ENCODE measurements around the gene SEC14L5. TPM values are rescaled to one million over a fixed set of nuclear protein-coding genes. Genes with fewer than 3 reads are reported as not detected.
"Not testable (repeated sequence)": the region's sequence is repeated elsewhere in the genome, so short reads cannot be mapped to it uniquely, and the experiment has no call there.

SEC14L5 gene
- total RNA-seq, 2 experiments from 2014 or later: not detected

DNA sequence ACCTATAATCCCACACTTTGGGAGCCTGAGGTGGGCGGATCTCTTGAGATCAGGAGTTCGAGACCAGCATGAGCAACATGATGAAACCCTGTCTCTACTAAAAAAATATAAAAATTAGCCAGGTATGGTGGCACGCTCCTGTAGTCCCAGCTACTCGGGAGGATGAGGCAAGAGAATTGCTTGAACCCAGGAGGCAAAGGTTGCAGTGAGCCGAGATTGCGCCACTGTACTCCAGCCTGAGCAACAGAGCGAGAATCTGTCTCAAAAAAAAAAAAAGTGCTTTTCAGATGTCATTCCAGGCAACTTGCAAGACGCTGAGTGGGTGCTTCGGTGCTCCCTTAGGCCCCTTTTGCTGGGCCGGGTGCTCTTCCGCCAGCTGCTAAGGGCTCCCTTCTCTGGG is 86.5 kb downstream of the SEC14L5 start:
- H3K4me1 Mint-ChIP-seq (ENCODE audit: low read depth); intact Hi-C loops (cut with micrococcal nuclease); H3K4me3 Mint-ChIP-seq; H3K27ac Mint-ChIP-seq; H3K9me3 Mint-ChIP-seq; H3K27me3 Mint-ChIP-seq (ENCODE audit: low read depth); DNase-seq; CTCF ChIA-PET; H3K36me3 Mint-ChIP-seq (ENCODE audit: low read depth): not testable (repeated sequence)

DNA sequence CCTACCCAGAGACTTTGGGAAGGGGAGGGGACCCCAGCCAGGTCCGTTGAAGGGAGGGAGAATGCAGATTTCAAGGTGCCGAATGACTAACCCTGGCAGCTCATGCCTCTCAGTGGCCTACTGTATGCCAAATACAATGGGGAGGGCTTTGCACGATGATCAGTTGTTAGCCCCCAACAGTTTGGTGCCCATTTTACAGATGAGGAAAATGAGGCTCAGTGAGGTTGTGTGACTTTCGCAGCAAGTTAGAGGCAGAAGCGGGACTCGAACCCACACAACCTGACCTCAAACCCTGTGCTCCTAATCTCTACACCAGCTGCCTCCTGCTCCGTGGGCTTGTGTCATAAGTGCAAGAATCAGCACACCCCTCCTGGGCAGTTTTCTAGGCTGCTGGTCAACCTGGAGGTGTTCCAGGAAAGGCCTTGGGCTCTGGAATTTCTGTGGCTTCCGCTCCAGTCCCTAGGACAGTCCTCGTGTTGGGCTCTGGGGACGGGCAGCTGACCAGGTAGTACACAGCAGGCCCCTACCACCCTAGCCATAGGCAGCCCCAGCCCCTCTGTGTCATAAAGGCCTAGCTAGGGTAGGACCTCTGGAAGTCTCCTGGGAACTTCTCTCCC is 87.5 kb downstream of the SEC14L5 start:
- no peak overlapping the region for H3K27ac Mint-ChIP-seq
- CTCF ChIA-PET: no interaction called here
- no peaks in the 10 kb centered on the region for H3K27me3 Mint-ChIP-seq (ENCODE audit: low read depth)
- H3K9me3 Mint-ChIP-seq: peaks cover 10% of the 10 kb centered on the region
- no peaks in the 10 kb centered on the region for H3K4me1 Mint-ChIP-seq (ENCODE audit: low read depth)
- H3K4me3 Mint-ChIP-seq: no peak overlapping the region
- no peaks in the 10 kb centered on the region for H3K36me3 Mint-ChIP-seq (ENCODE audit: low read depth)
- intact Hi-C loops (cut with micrococcal nuclease): no loop called here
- DNase-seq: no peak

DNA sequence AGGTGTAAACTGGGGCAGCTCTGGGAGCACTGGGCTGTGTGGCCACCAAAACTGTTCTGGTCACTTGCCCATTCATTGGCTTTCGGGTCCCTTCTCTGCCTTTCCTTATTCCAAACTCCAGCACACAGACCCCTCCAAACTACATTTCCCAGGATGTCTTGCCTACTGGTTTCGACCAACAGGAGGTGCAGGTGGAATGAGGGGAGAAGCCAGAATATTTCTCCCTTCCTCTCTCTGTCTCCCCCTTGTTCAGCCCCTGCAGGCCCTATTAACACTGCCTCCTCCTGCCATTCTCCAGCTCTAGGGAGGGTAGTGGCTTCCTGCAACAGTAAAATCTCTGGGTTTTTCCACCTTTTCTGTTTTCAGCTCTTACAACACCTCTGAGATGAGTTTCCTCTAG is 88.8 kb downstream of the SEC14L5 start:
- no peak for DNase-seq
- no peaks in the 10 kb centered on the region for H3K36me3 Mint-ChIP-seq (ENCODE audit: low read depth)
- intact Hi-C loops (cut with micrococcal nuclease): no loop called here
- CTCF ChIA-PET: no interaction called here
- H3K27me3 Mint-ChIP-seq (ENCODE audit: low read depth): no peaks in the 10 kb centered on the region
- H3K4me3 Mint-ChIP-seq: no peak overlapping the region
- no peaks in the 10 kb centered on the region for H3K4me1 Mint-ChIP-seq (ENCODE audit: low read depth)
- no peak overlapping the region for H3K27ac Mint-ChIP-seq
- peaks cover 10% of the 10 kb centered on the region for H3K9me3 Mint-ChIP-seq

DNA sequence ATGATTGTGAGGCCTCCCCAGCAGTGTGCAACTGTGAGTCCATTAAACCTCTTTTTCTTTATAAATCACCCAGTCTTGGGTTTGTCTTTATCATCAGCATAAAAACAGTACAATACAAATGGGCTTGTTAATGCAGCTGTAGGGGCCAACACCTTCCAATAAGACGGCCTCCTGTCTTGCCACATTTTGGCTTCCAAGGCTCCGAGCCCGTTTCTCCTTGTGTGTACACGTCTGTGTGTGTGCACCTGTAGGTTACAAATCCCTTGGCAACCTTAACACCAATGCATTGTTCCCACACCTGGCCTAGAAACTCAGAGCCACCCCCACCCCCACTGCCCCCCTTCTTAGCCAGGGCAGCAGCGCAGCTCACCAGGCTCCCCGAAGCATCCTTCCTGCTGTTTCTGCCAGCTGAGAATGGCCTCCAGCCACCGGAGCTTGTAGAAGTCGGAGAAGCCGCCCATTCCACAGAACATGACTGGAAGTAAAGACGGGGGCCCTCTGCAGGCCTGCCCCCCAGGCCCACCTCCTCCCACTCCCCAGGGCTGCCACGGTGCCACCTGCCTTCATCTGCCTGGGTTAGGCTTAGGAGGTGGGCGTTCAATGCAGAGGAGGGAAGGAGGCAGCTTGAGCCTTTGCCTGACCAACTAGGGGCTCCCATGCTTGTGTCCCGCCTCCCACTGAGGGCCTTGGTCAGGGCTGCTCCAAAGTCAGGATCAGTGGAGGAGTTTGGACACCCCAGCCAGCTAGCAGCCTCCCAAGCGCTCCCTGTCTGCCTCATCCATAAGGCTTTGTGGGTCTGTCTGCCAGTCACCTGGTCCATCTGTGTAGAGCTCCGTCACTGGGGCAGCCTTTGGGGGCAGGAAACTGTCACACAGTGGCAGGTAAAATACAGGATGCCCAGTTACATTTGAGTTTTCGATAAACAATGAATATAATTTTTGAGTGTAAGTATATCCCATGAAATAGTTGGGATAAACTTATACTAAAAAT is 97.0 kb downstream of the SEC14L5 start:
- no peak for DNase-seq
- intact Hi-C loops (cut with micrococcal nuclease): no loop called here
- Mint-ChIP-seq H3K27me3 (ENCODE audit: low read depth) (no peaks in the 10 kb centered on the region), H3K4me1 (ENCODE audit: low read depth) (peaks cover 2% of the 10 kb centered on the region), H3K27ac (no peak overlapping the region), H3K4me3 (no peak overlapping the region), H3K9me3 (peaks cover 4% of the 10 kb centered on the region), H3K36me3 (ENCODE audit: low read depth) (no peaks in the 10 kb centered on the region)
- CTCF ChIA-PET: interaction anchor here (1.1 to 1.2 kb wide), 2 partner anchors 31 to 38 kb away, joined by 3 to 4 read pairs; no protein-coding TSS in a partner anchor

DNA sequence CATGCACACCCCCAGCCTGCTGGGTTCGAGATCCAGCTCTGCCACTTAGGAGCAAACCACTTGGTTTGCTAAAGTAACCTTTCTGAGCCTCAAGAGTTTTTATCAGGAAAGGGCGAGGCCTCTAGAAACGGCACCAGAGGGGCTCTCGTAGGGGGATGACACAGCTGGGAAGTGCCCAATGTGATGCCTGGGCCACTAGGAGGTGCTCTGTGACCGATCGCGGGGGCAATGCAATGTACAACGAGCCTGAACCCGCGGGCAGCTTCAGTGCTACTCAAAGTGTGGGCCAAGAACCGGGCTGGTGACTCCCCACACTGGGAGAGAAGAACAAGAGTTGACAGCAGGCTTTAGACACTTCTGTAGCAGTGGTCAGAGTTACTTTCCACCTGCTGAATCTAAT is 98.2 kb downstream of the SEC14L5 start:
- Mint-ChIP-seq H3K27ac (no peak overlapping the region), H3K27me3 (ENCODE audit: low read depth) (no peaks in the 10 kb centered on the region), H3K9me3 (no peaks in the 10 kb centered on the region), H3K4me3 (no peak overlapping the region), H3K36me3 (ENCODE audit: low read depth) (no peaks in the 10 kb centered on the region), H3K4me1 (ENCODE audit: low read depth) (peaks cover 2% of the 10 kb centered on the region)
- intact Hi-C loops (cut with micrococcal nuclease): loop anchor here (1.0 kb wide), 1 partner anchor 36 kb away; no protein-coding TSS in a partner anchor
- peak; percentile 60 for DNase-seq
- CTCF ChIA-PET: interaction anchor here (0.6 to 1.2 kb wide), 5 partner anchors 14 to 536 kb away, joined by 3 to 5 read pairs (median 4); no protein-coding TSS in a partner anchor

DNA sequence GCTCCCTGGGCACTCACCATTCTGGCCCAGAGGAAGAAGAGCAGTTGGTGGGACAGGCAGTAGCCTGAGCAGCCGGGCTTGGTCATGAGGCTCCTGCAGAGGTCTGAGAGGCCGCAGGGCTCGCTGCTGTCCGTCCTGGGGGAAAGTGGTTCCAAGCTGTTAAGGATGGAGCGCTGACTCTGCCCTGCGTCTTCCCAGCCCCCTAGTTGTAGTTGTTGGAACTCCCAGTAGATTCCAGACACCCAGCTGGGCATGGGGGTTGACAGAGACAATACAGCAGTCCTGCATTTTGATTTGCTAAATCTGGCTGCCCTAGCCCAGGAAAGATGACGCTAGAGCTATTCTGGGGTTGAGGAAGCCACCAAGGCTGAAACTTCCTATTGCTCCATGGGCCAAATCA is 100.3 kb downstream of the SEC14L5 start:
- CTCF ChIA-PET: interaction anchor here (0.9 to 1.4 kb wide), 4 partner anchors 11 to 26 kb away, joined by 3 to 4 read pairs (median 4); partner anchors contain the start of gene NAGPA
- H3K4me3 Mint-ChIP-seq: no peak overlapping the region
- H3K36me3 Mint-ChIP-seq (ENCODE audit: low read depth): no peaks in the 10 kb centered on the region
- no peaks in the 10 kb centered on the region for H3K9me3 Mint-ChIP-seq
- DNase-seq: no peak
- H3K4me1 Mint-ChIP-seq (ENCODE audit: low read depth): peaks cover 2% of the 10 kb centered on the region
- intact Hi-C loops (cut with micrococcal nuclease): no loop called here
- no peaks in the 10 kb centered on the region for H3K27me3 Mint-ChIP-seq (ENCODE audit: low read depth)
- no peak overlapping the region for H3K27ac Mint-ChIP-seq

DNA sequence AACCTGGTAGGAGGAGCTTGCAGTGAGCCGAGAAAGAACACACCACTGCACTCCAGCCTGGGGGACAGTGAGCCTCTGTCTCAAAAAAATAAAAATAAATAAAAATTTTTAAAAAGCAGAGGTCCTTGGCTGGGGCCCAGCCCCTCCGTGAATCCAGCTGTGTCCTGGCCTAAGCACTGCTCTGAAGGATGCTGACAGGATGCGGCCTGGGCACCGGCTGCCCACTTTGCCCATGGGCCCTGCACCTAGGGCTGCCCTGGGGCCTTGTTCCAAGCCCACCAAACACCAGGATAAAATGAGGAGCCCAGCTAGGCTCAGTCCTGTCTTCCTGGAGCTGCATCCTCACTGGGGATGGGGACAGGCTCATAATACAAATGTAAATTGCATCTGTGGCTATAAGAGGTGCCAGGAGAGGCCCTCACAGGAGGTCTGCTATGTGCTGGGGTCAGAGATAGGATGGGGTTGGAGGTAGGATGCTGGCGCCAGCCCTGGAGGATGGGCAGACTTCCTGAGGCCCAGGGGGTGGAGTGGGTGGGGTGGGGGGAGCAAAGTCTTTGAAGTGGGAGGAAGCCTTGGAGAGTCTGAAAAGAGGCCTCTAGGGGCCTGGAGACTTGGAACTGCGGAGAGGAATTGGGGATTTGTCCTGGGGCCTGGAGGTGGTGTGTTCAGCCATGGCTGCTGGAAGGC is 101.4 kb downstream of the SEC14L5 start:
- Mint-ChIP-seq H3K27me3 (ENCODE audit: low read depth) (no peaks in the 10 kb centered on the region), H3K27ac (no peak overlapping the region), H3K4me1 (ENCODE audit: low read depth) (peaks cover 2% of the 10 kb centered on the region), H3K9me3 (no peaks in the 10 kb centered on the region), H3K4me3 (no peak overlapping the region), H3K36me3 (ENCODE audit: low read depth) (no peaks in the 10 kb centered on the region)
- intact Hi-C loops (cut with micrococcal nuclease): no loop called here
- CTCF ChIA-PET: no interaction called here
- no peak for DNase-seq

DNA sequence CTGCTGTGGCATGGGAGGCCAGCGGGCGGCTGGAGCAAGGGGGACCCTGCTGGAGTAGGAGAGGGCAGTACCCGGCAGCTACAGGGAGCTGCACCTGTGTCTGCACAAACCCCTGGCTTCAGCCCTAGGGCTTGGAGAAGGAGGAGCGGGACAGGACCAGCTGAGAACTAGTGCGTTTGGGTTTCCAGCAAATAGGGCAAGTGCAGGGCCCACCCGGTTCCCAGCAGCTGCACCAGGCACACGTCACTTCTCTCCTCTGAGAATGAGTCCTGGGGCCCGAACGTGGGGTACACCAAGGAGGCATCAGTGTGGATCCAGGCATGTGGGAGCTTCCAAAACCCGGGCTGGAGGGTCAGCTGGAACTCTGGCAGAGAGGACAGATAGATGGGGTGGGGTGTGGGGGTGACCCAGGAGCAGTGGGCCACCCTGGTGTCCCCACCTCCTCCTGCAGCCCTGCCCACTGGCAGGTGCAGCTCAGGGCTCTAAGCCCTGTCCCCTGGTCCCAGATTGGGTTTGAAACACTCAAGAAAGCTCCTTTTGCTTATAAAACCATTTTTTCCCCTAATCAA is 102.0 kb downstream of the SEC14L5 start:
- CTCF ChIA-PET: interaction anchor here (0.6 to 0.9 kb wide), 2 partner anchors 23 to 26 kb away, joined by 3 read pairs; no protein-coding TSS in a partner anchor
- Mint-ChIP-seq H3K36me3 (ENCODE audit: low read depth) (no peaks in the 10 kb centered on the region), H3K4me3 (no peak overlapping the region), H3K27me3 (ENCODE audit: low read depth) (no peaks in the 10 kb centered on the region), H3K9me3 (no peaks in the 10 kb centered on the region), H3K27ac (no peak overlapping the region), H3K4me1 (ENCODE audit: low read depth) (peaks cover 2% of the 10 kb centered on the region)
- intact Hi-C loops (cut with micrococcal nuclease): no loop called here
- no peak for DNase-seq

DNA sequence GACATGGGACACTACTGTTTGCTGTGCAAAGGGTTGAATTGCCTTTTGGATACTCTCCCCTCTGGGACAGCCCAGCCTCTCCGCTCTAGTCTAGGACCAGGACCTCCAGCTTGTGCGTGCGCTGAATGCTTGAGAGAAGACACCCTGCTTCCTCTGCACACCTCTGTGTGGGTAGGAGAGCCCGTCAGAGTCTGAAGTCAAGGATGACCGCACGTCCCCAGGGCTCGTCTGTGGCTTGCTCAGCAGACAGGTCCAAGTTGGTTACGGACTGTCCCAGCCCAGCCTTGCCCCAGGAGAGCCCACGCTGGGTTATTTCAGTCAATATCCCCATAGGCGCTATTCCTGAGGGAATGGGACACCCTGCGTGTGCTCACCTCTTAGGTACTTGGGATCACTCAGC is 103.9 kb downstream of the SEC14L5 start:
- Mint-ChIP-seq H3K27ac (no peak overlapping the region), H3K4me1 (ENCODE audit: low read depth) (no peaks in the 10 kb centered on the region), H3K36me3 (ENCODE audit: low read depth) (no peaks in the 10 kb centered on the region), H3K4me3 (no peak overlapping the region), H3K9me3 (no peaks in the 10 kb centered on the region), H3K27me3 (ENCODE audit: low read depth) (no peaks in the 10 kb centered on the region)
- intact Hi-C loops (cut with micrococcal nuclease): no loop called here
- CTCF ChIA-PET: interaction anchor here (0.6 kb wide), 2 partner anchors 21 to 468 kb away, joined by 3 to 5 read pairs; no protein-coding TSS in a partner anchor
- no peak for DNase-seq

DNA sequence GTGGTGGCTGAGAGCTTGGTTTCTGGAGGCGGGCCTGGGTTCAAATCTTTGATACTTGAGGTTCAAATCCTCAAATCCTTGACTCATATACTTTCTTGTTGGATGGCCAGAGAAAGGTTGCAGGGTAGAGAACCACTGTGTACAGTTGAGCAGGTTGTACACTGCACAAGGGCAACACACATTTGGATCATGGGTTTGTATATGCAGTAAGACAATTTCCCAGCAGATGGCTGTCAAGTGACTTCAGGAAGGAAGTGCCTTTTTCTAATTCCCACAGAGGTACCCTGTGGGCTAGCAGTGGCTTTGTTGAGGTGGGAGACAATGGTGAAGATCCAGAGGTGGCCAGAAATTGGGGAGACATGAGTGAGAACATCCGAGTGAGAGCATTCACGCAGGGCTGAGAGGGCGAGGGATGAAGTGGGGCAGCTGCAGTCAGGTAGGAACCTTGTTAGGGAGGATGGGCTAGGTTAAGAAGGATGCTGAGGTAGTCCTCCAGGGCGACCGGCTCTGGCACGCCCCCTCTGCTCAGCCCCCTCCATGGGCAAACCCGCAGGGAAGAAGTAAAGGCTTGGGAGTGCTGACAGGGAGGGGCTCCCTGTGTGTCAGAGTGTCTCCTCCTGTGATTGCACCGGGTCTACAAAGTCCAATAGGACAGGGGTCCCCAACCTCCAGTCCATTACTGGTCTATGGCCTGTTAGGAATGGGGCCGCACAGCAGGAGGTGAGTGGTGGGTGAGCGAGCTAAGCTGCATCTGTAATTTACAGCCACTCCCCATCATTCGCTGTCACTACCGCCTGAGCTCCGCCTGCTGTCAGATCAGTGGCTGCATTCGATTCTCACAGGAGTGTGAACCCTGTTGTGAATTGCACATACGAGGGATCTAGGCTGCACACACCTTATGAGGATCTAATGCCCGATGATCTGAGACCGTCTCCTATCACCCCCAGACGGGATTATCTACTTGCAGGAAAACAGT is 104.9 kb downstream of the SEC14L5 start:
- Mint-ChIP-seq H3K27me3 (ENCODE audit: low read depth) (no peaks in the 10 kb centered on the region), H3K36me3 (ENCODE audit: low read depth) (no peaks in the 10 kb centered on the region), H3K27ac (no peak overlapping the region), H3K4me1 (ENCODE audit: low read depth) (no peaks in the 10 kb centered on the region), H3K4me3 (no peak overlapping the region), H3K9me3 (no peaks in the 10 kb centered on the region)
- CTCF ChIA-PET: interaction anchor here (0.6 kb wide), 1 partner anchor 470 kb away, joined by 5 read pairs; no protein-coding TSS in a partner anchor
- intact Hi-C loops (cut with micrococcal nuclease): no loop called here
- no peak for DNase-seq

DNA sequence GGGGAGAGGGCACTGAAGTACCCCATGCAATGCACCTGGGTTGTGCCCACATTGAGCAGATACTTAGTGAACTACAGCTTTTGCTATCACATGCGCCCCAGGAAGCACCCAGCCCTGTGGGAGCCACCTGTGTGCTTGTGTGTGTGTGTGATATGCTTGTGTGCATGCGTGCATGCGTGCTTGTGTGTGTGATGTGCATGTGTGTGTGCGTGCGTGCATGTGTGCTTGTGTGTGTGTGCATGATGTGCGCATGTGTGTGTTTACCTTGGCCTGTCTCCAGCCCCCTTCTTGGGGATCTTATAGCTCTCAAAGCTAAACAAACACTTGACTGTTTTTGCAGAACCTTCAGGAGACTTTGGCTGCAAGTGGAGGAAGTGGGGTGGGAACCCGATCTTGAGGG is 106.8 kb downstream of the SEC14L5 start:
- intact Hi-C loops (cut with micrococcal nuclease): no loop called here
- H3K36me3 Mint-ChIP-seq (ENCODE audit: low read depth): no peaks in the 10 kb centered on the region
- H3K4me1 Mint-ChIP-seq (ENCODE audit: low read depth): no peaks in the 10 kb centered on the region
- no peaks in the 10 kb centered on the region for H3K27me3 Mint-ChIP-seq (ENCODE audit: low read depth)
- CTCF ChIA-PET: no interaction called here
- no peak for DNase-seq
- no peaks in the 10 kb centered on the region for H3K9me3 Mint-ChIP-seq
- H3K4me3 Mint-ChIP-seq: no peak overlapping the region
- H3K27ac Mint-ChIP-seq: no peak overlapping the region

All from activated naive CD4-positive, alpha-beta T cell treated with anti-CD3 and anti-CD28 coated beads for 36 hours (primary cell).